Mesendoderm (in vitro differentiated cells): ENCODE measurements around the gene TRPM5.

Source experiments
- DNase-seq: peaks from one replicate; pipeline ENCODE4 v3.0.0; 2013
- H2AK5ac ChIP-seq: 2 replicates; pipeline ENCODE4 v1.6.1; 2013; ENCODE audit warnings: low read length, inconsistent platforms
- H2BK120ac ChIP-seq: 2 replicates; pipeline ENCODE4 v1.6.1; 2013; ENCODE audit warnings: low read depth, mild to moderate bottlenecking, low read length, moderate library complexity, mixed read lengths
- H2BK15ac ChIP-seq: replicated peaks from 2 replicates; pipeline ENCODE4 v1.6.1; 2013; ENCODE audit warnings: low read depth, mild to moderate bottlenecking, moderate library complexity
- H2BK5ac ChIP-seq: 2 replicates; pipeline ENCODE4 v1.6.1; 2013; ENCODE audit warnings: low read length, inconsistent platforms
- H3K18ac ChIP-seq: 2 replicates; pipeline ENCODE4 v1.6.1; 2013; ENCODE audit warnings: mild to moderate bottlenecking, low read length, mixed read lengths
- H3K23ac ChIP-seq: one replicate; pipeline ENCODE4 v1.6.1; 2013; ENCODE audit warnings: low read length
- H3K27ac ChIP-seq: 2 replicates; pipeline ENCODE4 v1.5.1; 2013; ENCODE audit warnings: low read depth, mild to moderate bottlenecking, inconsistent platforms, low read length, moderate library complexity
- H3K27me3 ChIP-seq: 2 replicates; pipeline ENCODE4 v1.6.1; 2013; ENCODE audit warnings: low read length, control low read depth, mild to moderate bottlenecking, inconsistent platforms; ENCODE audit not compliant: insufficient read depth, poor library complexity
- H3K36me3 ChIP-seq: 2 replicates; pipeline ENCODE4 v1.6.1; 2013; ENCODE audit warnings: low read length, inconsistent platforms; ENCODE audit not compliant: control insufficient read depth, insufficient read depth
- H3K4ac ChIP-seq: one replicate; pipeline ENCODE4 v1.6.1; 2013; ENCODE audit warnings: low read depth, mild to moderate bottlenecking, low read length, moderate library complexity
- H3K4me1 ChIP-seq: 2 replicates; pipeline ENCODE4 v1.6.1; 2013; ENCODE audit warnings: low read depth, low read length, inconsistent platforms; ENCODE audit not compliant: control insufficient read depth
- H3K4me2 ChIP-seq: 2 replicates; pipeline ENCODE4 v1.6.1; 2013; ENCODE audit warnings: low read length
- H3K4me3 ChIP-seq: 2 replicates; pipeline ENCODE4 v1.5.1; 2013; ENCODE audit warnings: mild to moderate bottlenecking, low read length
- H3K56ac ChIP-seq: one replicate; pipeline ENCODE4 v1.6.1; 2013; ENCODE audit warnings: low read length
- H3K79me1 ChIP-seq: 2 replicates; pipeline ENCODE4 v1.6.1; 2013; ENCODE audit warnings: low read length, inconsistent platforms
- H3K79me2 ChIP-seq: 2 replicates; pipeline ENCODE4 v1.6.1; 2013; ENCODE audit warnings: mild to moderate bottlenecking, low read length; ENCODE audit not compliant: control insufficient read depth, insufficient read depth
- H3K9ac ChIP-seq: 2 replicates; pipeline ENCODE4 v1.6.1; 2013; ENCODE audit warnings: low read length, inconsistent platforms
- H4K5ac ChIP-seq: one replicate; pipeline ENCODE4 v1.6.1; 2013; ENCODE audit warnings: low read length
- H4K8ac ChIP-seq: one replicate; pipeline ENCODE4 v1.6.1; 2013; ENCODE audit warnings: low read depth, mild to moderate bottlenecking, control low read depth, low read length, moderate library complexity
- WGBS: extraction: QIAGEN DNeasy Blood & Tissue Kit; methylation state at CpG from one replicate; pipeline ENCODE4 v1.1.7; 2013; ENCODE audit warnings: low lambda C conversion rate, missing lambda C conversion rate; ENCODE audit not compliant: insufficient coverage; ENCODE audit errors: extremely low coverage; 5-methylcytosine and 5-hydroxymethylcytosine counted together

TRPM5 gene

DNA sequence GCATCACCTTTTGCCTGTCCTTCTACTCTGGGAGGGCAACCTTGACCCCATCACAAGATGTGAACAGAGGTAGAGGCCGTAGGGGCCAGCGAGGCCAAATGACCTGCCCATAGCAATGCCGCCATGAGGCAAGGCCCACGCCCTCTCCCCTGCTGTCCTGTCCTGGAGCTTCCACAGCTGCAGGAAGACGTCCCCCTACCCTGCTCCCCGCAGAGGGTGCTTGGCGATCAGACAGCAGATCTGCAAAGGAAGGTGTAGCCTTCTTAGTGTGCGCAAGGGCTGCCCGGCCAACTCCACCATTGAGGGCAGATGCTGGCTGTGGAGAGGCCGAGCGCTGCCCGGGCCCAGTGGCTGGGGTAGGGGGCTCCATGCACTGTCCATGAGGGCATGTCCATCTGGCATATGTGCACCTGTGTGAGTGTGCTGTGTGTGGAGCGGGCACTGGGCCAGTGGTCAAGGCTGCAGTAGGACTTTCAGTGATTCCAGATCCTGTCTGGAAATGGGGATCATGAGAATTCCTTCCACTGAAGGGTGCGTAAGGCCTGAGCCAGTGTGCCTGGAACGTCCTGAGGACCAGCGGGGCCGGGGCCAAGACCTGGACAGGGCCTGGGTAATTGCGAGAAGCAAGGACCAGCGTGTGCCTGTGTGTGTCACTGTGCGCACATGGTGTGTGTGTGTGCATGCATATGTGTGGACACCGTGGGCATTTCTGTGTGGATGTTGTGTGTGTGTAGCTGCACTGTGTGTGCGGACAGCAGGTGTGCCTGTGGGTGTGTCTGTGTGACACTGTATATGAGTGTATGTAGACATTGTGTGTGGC, 11.0 kb downstream of the TRPM5 start:
- Histone ChIP-seq H3K23ac (no peak overlapping the region), H3K27me3 (no peaks in the 10 kb centered on the region), H4K5ac (no peak overlapping the region), H3K27ac (no peak overlapping the region), H2BK15ac (no peak overlapping the region), H2BK120ac (no peak overlapping the region), H3K79me1 (no peaks in the 10 kb centered on the region), H3K4me1 (no peaks in the 10 kb centered on the region), H3K56ac (no peak overlapping the region), H3K18ac (no peak overlapping the region), H3K79me2 (no peaks in the 10 kb centered on the region), H3K4me3 (no peak overlapping the region), H3K4me2 (no peak overlapping the region), H2AK5ac (no peak overlapping the region), H3K4ac (no peak overlapping the region), H3K9ac (no peak overlapping the region), H2BK5ac (no peak overlapping the region), H3K36me3 (no peaks in the 10 kb centered on the region), H4K8ac (no peak overlapping the region)
- whole genome bisulfite sequencing: no CpG with 5 or more reads among the region's 22 CpGs
- no peak for DNase-seq

DNA sequence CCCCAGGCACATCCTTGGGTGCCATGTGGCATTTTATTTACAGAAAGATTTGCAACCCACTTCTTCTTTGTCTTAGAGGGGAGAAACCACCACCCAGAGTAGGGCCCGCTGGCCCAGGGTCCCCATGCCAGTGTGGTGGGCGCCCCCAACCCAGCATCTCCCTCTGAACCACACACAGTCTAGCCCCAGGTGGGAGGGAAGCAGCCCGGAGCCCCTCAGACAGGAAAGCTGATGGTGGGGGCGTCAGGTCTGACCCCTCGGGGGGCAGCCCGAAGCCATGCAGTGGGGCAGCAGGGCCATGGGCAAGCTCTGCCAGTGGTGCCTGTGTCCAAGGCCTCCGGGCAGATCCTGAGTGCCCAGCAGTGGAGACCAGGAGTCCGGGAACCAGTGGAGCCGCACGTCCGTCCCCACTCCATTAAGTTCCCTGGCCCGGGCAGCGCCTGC, 11.7 kb downstream of the TRPM5 start:
- Histone ChIP-seq H3K27me3 (no peaks in the 10 kb centered on the region), H2BK120ac (no peak overlapping the region), H3K79me1 (no peaks in the 10 kb centered on the region), H3K36me3 (no peaks in the 10 kb centered on the region), H2BK5ac (no peak overlapping the region), H3K27ac (no peak overlapping the region), H3K9ac (no peak overlapping the region), H3K23ac (no peak overlapping the region), H2BK15ac (no peak overlapping the region), H3K79me2 (no peaks in the 10 kb centered on the region), H3K4me1 (no peaks in the 10 kb centered on the region), H2AK5ac (no peak overlapping the region), H4K5ac (no peak overlapping the region), H3K4ac (no peak overlapping the region), H4K8ac (no peak overlapping the region), H3K4me2 (no peak overlapping the region), H3K4me3 (no peak overlapping the region), H3K18ac (no peak overlapping the region), H3K56ac (no peak overlapping the region)
- WGBS: no CpG with 5 or more reads among the region's 13 CpGs
- DNase-seq: no peak

DNA sequence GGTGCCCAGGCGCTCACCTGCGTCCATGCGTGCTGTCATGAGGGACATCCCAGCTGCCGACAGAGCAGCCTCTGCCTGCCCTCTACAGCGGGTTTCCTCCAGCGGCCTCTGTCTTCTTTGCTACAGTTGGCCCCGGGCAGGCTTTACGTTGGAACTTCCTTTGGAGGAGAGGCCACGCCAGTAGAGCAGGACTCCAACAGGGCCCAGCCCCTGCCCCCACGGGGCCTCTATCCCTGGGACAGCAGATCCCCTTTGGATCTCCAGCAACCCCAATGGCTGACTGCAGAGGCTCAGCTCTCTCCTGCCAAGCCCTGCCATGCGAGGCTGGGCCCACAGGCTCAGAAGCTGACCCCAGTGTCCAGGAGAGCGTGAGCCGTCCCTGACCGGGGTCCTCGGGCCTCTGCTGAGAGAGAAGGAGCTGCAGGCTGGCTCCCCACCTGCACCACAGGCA, 12.1 kb downstream of the TRPM5 start:
- Histone ChIP-seq H3K79me2 (no peaks in the 10 kb centered on the region), H4K8ac (no peak overlapping the region), H3K4me1 (no peaks in the 10 kb centered on the region), H3K56ac (no peak overlapping the region), H2BK15ac (no peak overlapping the region), H3K4ac (no peak overlapping the region), H3K9ac (no peak overlapping the region), H3K4me3 (no peak overlapping the region), H3K36me3 (no peaks in the 10 kb centered on the region), H3K27me3 (no peaks in the 10 kb centered on the region), H2AK5ac (no peak overlapping the region), H3K23ac (no peak overlapping the region), H3K4me2 (no peak overlapping the region), H2BK5ac (no peak overlapping the region), H3K18ac (no peak overlapping the region), H2BK120ac (no peak overlapping the region), H4K5ac (no peak overlapping the region), H3K79me1 (no peaks in the 10 kb centered on the region), H3K27ac (no peak overlapping the region)
- no CpG with 5 or more reads among the region's 15 CpGs for WGBS
- DNase-seq: no peak

DNA sequence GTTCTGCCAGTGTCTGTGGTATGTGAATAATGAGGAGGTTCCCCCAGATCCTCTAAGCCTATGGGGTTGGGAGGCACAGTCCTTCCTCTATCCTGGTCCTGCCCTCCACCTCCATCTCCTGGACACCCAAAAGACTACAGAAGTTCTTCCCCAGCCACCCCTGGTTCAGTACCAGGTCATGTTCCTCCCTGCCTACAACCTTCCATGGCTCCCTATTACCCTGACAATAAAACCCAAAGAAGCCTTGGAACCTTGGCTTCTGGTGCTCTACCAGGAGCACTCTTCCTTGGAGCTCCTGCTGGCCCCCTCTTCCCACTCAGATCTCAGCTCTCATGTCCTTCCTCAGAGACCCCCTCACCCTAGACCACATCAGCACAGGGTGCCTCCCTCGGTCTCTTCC, 12.9 kb downstream of the TRPM5 start:
- Histone ChIP-seq H3K79me2 (no peaks in the 10 kb centered on the region), H3K4me1 (no peaks in the 10 kb centered on the region), H3K4ac (no peak overlapping the region), H3K9ac (no peak overlapping the region), H3K56ac (no peak overlapping the region), H4K8ac (no peak overlapping the region), H2BK5ac (no peak overlapping the region), H2AK5ac (no peak overlapping the region), H3K27ac (no peak overlapping the region), H3K18ac (no peak overlapping the region), H3K4me2 (no peak overlapping the region), H3K27me3 (no peaks in the 10 kb centered on the region), H4K5ac (no peak overlapping the region), H3K36me3 (no peaks in the 10 kb centered on the region), H3K4me3 (no peak overlapping the region), H2BK120ac (no peak overlapping the region), H2BK15ac (no peak overlapping the region), H3K23ac (no peak overlapping the region), H3K79me1 (no peaks in the 10 kb centered on the region)
- DNase-seq: no peak
- no CpG with 5 or more reads among the region's 1 CpG for WGBS

DNA sequence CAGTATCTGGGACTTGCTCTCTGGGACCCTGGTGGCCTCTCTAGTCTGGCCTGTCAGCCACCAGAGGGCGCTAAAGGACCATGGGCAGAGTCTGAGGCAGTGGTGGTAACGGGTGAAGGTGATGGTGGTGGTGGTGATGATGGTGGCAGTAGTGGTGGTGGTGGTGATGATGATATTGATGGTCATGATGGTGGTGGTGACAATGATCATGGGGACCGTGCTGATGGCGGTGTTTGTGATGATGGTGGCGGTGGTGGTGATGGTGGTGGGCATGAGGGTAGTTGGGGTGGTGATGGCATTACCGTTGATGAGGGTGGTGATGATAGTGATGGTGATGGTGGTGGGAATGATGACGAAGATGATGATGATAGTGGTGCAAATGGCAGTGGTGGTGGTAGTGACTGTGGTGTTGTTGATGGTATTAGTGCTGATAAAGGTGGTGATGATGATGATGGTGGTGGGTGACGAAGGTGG, 16.0 kb downstream of the TRPM5 start:
- Histone ChIP-seq H3K18ac (no peak overlapping the region), H3K27ac (no peak overlapping the region), H3K27me3 (no peaks in the 10 kb centered on the region), H2BK5ac (no peak overlapping the region), H3K4ac (no peak overlapping the region), H4K5ac (no peak overlapping the region), H3K79me2 (no peaks in the 10 kb centered on the region), H3K4me1 (no peaks in the 10 kb centered on the region), H3K36me3 (no peaks in the 10 kb centered on the region), H2BK120ac (no peak overlapping the region), H3K56ac (no peak overlapping the region), H3K9ac (no peak overlapping the region), H3K4me3 (no peak overlapping the region), H3K23ac (no peak overlapping the region), H3K4me2 (no peak overlapping the region), H2BK15ac (no peak overlapping the region), H3K79me1 (no peaks in the 10 kb centered on the region), H2AK5ac (no peak overlapping the region), H4K8ac (no peak overlapping the region)
- no CpG with 5 or more reads among the region's 8 CpGs for WGBS
- DNase-seq: peak; percentile 66
